ENCODE results near the gene SLC22A15.
"Not testable (repeated sequence)": the region's sequence is repeated elsewhere in the genome, so short reads cannot be mapped to it uniquely, and the experiment has no call there.

Gene SLC22A15

DNA sequence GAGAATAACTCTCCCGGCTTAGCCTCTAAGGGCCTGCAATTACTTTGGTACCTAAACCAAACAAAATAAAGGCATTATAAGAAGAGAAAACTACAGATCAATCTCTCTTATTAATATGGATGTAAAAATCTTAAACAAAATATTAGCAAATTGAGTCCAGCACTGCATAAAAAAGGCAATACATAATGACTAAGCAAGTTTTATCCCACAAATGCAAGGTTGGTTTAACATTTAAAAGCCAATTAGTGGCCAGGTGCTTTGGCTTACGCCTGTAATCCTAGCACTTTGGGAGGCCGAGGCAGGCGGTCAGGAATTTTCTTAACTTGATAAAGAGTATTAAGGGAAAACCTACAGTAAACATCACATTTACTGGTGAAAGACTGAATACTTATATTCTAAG lies 67.8 kb downstream of the SLC22A15 start:
- DNase-seq: no peak

- DNase-seq: peak; percentile 26
Observed at GRCh38 chr1:116046933-116047332, 70.6 kb downstream of the SLC22A15 start.

GRCh38 chr1:116051896-116052295 lies 75.6 kb downstream of the SLC22A15 start:
- DNase-seq: not testable (repeated sequence)

DNA sequence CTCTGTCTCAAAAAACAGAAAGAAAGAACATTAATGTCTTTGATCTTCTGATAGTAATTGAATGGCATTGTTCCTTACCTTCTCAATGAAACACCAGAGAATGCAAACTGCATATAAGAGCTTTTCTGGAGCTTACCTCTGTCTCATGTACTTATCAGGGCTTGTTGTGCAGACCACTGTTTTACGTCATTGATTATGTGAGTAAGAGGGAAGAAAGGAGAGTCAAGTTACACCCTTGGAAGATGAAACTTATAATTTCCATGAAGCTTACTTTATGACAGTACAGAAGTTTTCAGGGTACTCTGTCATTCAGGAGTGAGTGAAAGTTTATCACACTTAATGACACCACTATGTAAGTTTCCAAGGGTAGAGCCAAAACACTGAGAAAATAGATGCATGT lies 85.9 kb downstream of the SLC22A15 start:
- no peak for DNase-seq

- DNase-seq: no peak
Observed at GRCh38 chr1:116064616-116065015, 88.3 kb downstream of the SLC22A15 start.

DNA sequence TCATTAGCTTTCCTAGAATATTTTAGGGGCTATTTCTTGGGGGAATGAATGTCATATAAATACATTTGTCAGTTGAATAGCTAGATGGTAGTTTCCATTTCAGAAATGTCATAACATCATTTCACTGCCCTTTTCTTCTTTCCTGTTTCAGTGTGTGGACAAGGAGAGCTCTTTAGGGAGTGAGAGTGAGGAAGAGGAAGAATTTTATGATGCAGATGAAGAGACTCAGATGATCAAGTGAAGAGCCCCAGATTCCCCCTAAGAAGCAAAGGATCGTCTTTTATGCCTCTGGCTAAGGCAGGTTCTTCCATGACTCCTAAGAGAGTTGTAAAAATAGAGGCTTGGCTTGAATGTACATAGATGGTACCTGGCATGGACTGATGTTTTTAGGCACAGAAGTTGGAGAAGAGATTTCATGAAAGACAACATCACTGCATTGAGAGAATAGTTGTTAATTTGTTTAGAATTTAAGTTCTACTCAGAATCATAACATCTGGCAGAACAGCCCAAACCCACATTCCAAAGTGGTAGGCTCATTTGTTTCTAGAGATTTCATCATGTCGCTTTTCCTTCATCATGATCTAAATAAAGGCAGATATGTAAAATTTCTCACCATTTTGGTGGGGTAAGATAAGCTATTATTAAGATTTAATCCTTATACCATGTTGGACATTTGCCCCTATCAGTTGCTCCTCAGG lies 90.7 kb downstream of the SLC22A15 start:
- DNase-seq: no peak

GRCh38 chr1:116067566-116067890 lies 91.2 kb downstream of the SLC22A15 start:
- no peak for DNase-seq

- no peak for DNase-seq
Observed at GRCh38 chr1:116075575-116075974, 99.3 kb downstream of the SLC22A15 start.

GRCh38 chr1:116075990-116076389 lies 99.7 kb downstream of the SLC22A15 start:
- DNase-seq: no peak

DNA sequence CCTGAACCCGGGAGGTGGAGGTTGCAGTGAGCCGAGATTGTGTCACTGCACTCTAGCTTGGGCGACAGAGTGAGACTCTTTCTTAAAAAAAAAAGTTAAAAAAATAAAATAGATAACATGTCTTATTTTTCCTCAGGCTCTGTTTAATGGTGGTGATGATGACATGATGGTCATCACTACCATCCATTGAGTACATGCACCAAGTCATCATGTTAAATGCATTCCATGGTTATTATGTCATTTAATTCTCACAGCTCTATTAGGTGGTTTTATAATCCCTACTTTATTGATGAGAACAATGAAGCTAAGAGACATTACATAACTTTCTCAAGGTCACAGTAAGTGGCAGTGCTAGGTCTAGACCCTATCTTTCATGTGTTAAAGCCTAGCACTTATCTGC lies 100.5 kb downstream of the SLC22A15 start:
- no peak for DNase-seq

GRCh38 chr1:116078699-116079223 lies 102.4 kb downstream of the SLC22A15 start:
- DNase-seq: no peak

DNA sequence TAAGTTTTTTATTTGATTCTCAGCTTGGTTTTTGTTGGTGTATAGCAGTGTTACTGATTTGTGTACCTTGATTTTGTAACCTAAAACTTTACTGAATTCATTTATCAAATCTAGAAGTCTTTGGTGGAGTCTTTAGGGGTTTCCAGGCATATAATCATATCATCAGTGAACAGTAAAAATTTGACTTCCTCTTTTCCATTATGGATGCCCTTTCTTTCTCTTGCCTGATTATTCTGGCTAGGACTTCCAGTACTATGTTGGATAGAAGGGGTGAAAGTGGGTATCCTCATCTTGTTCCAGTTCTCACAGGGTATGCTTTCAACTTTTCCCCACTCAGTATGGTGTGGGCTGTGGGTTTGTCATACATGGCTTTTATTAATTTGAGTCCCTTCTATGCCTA lies 111.3 kb downstream of the SLC22A15 start:
- no peak for DNase-seq

DNA sequence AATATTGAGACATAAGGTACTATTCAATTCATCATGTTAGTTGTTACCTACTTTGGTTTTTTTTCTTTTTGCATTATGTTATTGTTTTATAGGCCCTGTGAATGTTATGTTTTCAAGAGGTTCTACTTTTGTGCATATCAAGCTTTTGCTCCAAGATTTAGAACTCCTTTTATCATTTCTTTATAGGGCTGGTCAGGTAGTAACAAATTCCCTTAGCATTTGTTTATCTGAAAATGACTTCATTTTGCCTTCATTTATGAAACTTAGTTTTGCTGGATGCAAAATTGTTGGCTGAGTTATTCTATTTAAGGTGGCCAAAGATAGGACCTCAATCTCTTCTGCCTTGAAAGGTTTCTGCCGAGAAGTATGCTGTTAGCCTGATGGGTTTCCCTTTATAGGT lies 113.6 kb downstream of the SLC22A15 start:
- DNase-seq: no peak

DNA sequence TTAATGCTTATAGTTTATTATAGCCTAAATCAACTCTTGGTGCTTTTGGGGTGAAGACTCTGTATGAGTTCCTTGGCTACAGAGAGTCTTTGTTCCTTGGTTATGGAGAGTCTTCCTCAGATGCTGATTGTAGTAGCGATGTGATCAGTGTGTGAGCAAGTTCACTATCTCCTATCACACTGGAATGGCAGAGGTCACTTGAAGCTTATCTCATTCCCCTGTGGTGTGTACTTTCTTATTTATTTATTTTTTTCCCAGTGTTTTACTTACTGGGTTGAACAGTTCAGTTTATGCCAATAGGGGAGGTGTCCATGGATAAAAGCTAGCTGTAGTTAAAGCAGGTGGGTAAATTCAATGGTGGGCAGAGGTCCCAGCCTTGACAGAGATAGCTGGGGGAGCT lies 114.8 kb downstream of the SLC22A15 start:
- no peak for DNase-seq

DNA sequence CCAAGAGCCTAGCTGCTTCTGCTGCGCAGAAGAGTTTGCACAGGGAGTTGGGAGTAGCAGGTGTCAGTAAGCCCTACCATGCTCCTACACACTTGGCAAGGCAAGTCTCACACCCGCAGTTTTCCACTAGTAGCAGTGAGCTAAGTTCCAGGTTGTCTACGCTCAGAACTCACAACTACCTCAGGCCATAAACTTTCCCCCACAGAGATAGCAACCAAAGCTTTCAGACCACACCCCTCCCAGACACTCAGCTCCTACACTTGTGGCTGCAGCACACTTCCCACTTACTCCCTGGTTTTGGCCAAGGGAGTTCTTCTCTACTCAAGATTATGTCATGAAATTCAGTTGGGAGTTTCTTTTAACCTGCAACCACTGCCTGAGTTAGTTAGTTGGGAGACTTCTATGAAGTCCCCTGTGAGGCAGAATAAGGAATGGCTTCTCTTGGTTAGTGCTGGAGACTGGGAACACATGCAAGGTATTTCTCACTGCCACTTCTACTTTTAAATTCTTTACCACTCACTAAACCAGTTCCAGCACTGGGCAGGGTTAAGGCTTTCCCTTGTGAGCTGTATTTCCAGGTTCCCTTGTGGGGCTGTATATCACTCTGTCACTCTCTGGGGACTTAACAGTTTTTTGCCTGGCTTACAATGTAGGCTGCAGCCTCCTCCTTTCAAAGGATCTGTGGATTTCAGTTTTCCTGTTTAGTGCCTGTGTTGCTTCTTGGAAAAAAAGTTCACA lies 116.6 kb downstream of the SLC22A15 start:
- no peak for DNase-seq

GRCh38 chr1:116095027-116095426 lies 118.7 kb downstream of the SLC22A15 start:
- no peak for DNase-seq

GRCh38 chr1:116096013-116096618 lies 119.8 kb downstream of the SLC22A15 start:
- DNase-seq: peak; percentile 8

GRCh38 chr1:116097626-116098025 lies 121.3 kb downstream of the SLC22A15 start:
- DNase-seq: no peak

GRCh38 chr1:116099379-116099778 lies 123.1 kb downstream of the SLC22A15 start:
- no peak for DNase-seq

GRCh38 chr1:116099919-116100318 lies 123.6 kb downstream of the SLC22A15 start:
- no peak for DNase-seq

DNA sequence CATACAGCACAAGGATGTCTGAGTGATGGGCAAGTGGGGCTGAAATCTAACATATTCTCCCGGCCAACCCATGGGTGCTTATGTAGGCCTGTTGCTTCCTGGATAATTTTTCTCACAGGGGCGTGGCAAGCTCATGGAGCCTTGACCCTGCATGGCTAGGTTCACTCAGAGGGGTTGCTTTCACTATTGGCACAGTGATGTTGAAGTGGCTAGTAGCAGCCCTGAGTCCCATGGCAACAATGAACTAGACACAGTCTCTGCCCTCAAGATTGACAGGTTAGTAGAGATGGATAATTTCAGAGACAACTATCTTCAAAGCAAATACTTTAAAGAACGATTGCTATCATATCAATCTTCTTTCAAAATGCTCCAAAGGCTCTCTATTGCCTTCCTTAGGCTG lies 128.4 kb downstream of the SLC22A15 start:
- DNase-seq: no peak

DNA sequence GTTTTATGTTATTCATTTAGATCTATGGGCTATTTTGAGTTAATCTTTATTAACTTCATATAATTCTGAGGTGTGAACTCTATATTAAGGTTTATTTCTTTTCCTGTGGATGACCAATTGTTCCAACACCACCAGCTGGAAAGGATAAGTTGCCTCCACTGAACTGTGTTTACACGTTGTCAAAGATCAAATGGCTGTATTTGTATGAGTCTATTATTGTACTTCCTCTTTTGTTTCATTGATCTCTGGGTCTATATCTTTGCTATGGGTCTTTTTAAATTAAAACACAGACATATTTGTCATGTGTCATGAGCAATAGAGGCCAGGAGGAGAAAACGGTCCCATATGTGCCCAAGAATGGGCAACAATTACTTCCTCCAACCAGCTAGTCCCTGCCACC lies 129.7 kb downstream of the SLC22A15 start:
- peak; percentile 52 for DNase-seq

DNA sequence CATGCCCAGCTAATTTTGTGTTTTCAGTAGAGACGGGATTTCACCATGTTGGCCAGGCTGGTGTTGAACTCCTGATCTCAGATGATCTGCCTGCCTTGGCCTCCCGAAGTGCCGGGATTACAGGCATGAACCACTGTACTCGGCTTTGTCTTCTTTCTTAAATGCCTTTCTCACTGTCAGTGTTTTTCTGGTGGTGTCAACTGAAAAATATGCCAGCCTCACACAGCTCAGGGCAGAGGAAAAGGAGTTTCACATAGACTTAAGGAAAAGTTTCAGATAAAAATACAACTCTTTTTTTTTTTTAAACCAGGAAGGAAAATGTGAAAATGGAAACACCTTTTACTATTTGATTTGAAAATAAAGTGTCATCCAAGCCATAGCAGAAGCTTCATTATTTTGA lies 130.3 kb downstream of the SLC22A15 start:
- DNase-seq: no peak

- DNase-seq: no peak
Observed at GRCh38 chr1:116107371-116107770, 131.1 kb downstream of the SLC22A15 start.
